GM18907 (cell line): ENCODE results near the gene CCL4L2.
"Not testable (repeated sequence)": the region's sequence is repeated elsewhere in the genome, so short reads cannot be mapped to it uniquely, and the experiment has no call there.

Experiments
- ATAC-seq: cut with Tn5 transposase; IDR thresholded peaks from one replicate; pipeline ENCODE4 v1.9.1; 2021; ENCODE audit warnings: mild to moderate bottlenecking, moderate library complexity; ENCODE audit not compliant: unreplicated experiment

Gene CCL4L2

DNA sequence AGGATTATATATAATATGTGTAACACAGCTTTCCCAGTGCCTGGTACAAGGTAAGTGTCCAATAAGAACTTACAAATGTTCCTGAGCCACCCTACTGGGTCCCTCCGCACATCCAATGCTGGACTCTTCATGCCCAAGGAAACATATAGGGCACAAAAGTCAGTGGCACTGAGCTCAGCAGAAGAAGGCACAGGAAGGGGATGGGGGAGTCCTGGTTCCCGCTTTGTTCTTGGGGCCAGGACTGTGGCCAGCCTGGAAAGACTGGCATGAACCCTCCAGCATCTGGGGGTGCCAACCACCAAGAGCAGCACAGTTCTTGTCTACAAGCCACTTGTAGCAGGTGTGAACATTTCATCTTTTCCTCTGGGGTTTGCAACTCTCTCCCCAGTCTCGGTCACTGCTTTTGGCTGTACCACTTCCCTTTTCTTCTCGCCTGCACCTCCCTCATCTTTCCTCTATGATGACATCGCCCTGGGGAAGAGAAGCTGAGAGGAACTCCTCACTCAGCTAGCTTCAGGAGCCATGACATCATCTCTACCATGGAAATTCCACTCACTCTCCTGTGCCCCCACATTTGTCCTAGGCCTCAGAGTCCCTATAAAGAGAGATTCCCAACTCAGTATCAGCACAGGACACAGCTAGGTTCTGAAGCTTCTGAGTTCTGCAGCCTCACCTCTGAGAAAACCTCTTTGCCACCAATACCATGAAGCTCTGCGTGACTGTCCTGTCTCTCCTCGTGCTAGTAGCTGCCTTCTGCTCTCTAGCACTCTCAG lies at the start of gene CCL4L2:
TSS of gene CCL4L2 (plus strand) at position 625 of the 773 bp plus-strand sequence.
- ATAC-seq, result peak; percentile 64

DNA sequence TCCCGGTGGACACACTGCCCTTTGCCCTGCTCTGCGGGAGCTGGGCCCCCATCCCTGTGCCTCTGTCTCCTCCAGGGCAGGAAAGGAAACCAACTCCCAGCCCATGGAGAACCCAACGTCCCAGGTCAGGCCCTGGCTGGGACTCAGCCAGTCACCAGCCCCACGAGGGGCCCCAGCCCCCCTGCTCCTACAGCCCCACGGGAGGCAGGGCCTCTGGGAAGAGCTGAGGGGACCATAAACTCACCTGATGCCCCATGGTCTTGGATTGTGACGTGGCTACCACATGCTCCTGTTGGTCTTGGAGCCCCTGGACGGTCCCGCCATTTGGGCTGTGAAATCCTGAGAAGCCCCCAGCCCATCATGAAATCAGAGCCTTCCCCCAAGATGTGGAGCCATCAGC lies 42.0 kb upstream of the CCL4L2 start:
- ATAC-seq, result not testable (repeated sequence)

DNA sequence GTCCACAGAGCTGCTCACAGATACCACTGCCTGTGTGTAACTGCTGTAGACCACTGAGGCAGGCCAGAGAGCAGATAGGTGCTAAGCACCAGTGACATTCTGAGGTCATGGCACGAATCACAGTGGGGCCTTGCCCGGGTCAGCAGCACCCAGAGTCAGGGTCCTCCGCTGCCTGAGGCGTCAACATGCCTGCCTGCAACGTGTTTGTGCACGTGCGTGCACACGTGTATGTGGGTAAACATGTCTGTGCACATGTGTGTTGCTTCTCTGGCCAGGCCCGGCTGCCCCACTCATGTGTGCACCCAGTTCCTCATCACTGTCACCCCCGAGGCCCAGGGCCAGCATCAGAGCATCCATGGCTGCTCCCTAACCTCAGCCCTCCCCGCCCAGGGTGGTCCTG lies 34.3 kb upstream of the CCL4L2 start, which contains the start of gene TBC1D3B:
TSS of gene TBC1D3B (minus strand) at position 101 of the 400 bp plus-strand sequence. CDS start 1,586 bp downstream, outside the sequence.
- not testable (repeated sequence) for ATAC-seq

DNA sequence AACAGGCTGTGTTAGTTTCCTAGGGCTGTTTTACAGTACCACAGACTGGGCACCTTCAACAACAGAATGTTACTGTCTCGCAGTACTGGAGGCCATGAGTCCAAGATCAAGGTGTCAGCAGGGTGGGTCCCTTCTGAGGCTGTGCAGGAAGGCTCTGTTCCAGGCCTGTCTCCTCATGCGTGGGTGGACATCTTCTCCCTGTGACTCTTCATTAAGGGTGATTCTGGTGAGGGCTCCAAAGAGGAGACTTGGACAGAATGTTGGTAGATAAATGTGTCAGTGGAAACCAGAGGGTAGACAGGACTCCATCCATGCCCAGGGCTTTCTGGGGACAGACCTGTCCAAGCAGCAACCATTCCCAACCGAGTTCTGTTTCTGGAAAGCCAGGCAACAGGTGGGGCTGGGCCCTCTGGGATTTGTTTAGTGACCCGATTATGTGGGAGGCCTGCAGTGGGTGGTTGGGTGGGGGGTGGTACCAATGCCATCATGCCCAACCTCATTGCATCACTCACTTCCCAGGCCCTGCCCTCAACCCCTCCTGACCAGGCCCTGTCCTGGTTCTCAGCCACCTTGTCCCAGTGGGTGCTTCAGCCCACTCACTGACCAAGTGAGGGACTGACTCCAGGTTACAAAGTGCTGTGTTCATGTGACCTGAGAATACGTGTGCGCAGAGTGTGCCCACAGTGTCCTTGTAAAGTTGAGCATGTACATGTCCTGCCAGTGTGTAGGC lies 29.3 kb upstream of the CCL4L2 start:
- ATAC-seq, result not testable (repeated sequence)

DNA sequence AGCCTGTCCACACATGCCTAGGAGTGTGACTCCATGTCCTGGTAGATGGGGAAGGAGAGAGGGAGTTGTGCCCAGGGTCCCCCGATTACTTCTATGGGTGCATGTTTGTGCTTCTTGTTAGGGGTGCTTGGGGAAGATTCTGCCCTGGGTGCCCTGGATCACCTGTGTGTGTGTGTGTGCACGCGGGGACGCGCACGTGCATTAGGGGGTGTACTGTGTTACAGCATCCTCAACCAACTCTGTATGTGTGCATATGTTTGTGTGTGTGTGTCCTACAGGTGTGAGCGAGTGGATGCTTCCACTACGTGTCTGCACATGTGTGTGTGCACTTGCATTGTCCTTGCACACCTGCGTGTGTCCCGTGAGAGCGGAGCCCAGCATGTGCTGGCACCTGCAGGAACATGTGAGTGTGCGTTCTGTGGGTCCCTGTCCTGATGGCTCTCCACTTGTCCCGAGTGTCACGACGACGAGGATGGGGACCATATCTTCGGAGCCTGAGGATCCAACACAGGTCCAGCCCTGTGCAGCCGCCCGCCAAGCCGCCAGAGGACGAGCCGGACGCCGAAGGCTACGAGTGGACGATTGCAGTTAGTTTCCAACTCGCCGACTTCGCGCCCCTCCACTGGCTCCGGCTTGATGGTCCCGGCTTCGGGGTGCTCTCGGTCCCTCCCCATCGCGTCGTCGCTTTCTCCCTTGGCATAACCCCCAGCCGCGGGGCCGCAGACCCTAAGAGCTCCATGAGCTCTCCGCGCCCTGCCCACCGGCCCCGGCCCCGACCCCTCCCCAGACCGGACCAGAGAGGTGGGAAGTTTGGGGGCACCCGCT lies 28.5 kb upstream of the CCL4L2 start:
- no peak for ATAC-seq

DNA sequence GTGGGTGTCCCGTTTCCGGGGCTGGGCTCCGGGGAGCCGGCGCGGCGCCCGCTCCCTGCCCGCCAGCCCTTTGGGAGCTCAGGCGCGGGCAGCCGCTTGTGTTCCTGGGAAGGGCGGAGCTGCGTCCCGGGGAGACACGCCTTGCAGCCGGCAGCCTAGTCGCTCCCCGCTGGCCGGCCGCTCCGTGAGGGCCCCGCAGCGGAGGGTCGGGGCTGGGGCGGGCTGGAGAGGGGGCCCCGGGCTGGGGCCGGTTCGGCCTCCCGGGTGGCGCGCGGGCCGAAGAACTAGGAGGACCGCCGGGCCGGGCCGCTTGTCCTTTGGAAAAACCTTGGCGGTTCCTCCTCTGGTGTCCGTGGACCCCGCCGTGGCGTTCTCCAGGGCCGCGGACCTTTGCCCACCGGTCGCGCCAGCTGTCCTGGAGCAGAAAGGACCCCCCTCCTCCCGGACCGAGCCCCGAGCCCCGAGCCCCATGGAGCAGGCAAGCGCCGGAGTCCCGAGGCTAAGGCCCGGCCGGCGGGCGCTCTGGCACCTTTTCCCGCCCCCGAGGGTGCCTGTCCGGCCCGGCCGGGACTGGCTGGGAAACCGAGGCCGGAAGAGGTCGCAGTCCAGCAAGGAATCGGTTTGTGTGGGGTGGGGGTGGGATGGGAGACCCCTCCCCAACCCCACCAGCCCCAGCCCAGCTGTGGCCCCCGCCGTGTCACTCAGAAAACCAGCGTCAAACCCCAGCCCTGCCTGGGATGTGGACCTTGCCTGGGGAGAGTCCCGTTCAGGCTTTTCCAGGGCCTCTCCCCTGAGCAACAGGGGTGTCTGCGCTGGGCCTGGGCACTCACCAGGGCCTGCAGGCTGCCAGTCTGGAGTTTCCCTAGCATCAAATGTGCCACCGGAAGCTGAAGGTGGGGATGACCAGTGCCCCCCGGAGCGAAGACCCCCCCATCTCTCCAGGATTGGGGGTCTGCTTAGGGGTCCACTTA lies 27.6 kb upstream of the CCL4L2 start:
- peak; percentile 36 for ATAC-seq

DNA sequence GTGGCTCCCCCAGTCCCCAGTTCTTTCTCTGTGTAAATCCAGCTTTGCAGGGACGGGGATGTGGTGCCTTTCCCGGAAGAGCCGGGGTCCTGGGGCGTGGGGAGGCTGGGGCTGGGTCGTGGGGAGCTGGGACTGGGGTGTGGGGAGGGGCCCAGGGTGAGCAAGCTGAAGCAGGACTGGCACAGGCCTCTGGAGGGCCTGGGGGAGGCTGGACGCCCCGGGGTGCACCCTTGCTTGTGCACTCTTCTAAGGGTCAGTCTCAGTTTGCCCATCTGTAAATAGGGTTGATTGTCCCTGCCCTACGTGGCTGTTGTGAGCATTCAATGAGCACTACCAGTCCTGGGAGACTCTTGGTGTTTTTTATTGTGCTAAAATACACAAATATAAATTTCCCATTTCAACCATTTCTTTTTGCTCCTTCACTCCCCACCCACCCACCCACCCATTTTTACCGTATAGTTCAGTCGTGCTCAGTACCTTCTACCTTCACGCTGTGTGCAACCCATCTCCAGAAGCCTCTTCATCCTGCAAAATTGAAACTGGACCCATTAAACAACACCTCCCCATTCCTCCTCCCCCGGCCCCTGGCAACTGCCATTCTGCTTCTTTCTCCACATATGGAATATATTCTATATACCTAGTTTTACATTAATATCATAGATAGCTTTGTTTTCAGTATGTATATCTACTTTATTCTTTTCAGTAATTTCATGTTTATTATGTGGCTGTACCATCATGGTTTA lies 26.7 kb upstream of the CCL4L2 start:
- no peak for ATAC-seq

DNA sequence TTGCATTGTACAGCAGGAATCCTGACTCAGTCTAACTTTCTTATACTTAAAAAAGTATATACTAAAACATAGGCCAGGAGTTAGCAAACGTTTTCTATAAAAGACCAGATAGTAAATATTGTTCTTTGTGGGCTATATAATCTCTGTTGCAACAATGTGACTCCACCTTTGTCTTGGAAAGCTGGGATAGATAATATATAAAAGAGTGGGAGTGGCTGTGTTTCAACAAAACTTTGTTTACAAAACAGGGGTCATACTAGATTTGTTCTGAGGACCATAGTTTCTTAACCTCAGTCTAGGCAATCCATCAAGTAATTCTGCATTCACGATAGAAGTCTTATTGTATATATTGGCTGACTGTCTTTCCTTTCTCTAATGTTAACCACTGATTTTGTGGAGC lies 25.4 kb upstream of the CCL4L2 start:
- ATAC-seq, result no peak

DNA sequence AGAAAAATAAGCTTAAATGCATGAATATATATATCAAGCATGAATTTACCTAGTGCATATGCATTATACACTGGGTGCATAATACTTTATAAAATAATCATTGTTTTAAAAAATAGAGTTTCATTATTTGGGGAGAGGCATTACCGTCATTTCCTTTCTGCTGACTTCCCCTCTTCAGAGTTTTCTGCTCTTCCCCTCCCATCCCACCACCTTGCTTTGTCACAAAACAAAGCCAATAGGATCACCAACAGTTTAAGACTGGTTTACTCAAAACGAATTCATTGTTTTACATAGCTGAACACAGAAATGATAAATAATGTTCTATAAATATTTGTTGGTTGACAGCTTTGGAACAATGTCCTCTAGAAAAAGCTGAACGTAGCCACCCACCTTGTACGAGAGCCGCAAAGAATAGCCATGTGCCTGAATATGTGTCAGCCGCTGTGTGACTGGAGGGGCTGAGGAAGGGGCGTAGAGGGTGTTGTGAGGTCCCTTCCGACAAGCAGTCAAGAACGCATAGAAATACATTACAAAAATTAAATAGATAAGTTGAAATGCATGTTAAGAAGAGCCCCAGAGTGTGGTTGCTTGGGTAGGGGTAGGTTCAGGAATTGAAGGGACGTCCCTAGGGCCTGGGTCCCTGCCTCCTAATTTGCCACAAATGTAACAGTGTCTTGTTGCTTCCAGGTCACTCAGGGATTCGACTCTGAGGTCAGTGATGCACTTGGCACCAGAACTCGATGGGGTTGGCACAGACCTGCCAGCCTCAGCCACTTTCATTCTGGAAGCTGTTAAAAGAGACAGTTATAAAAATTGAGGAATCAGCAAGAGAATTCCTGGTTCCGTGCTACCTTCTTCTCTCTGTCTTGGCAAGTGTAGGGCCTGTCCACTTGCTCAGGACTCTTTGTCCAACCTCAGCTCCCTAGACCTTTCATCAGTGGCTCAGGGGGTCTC lies 23.8 kb upstream of the CCL4L2 start:
- not testable (repeated sequence) for ATAC-seq

DNA sequence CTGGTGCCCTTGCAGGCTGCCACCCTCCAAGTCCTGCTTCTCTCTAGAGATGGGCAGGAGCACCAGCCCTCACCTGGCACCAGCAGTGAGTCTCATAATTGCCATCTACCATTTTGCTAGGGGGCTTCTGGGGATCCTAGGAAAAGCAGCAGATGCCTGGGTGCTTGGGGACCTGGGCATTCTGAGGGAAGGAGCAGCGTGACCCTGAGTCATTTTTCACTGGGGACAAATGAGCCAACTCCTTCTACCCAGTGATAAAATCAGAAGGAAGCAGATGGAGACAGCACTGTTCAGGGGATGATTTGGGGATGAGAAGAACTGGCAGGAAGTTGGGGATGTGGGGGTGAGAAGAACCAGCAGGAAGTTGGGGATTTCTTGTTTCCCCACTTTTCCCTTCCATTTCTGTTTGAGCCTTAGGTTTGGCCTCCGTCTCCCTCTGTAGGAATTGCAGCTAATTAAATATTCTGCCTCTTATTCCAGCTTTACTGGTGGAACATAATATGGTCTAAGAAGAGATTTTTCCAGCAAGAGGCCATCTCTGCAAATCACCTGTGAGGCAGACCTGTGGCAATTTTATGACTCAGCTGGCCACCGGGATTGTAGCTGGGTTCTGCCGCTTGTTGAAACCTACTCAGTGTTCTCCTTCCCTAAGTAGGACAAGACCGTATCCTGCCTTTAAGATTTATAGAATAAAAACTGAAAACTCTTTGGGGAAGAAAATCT lies 22.8 kb upstream of the CCL4L2 start:
- not testable (repeated sequence) for ATAC-seq

DNA sequence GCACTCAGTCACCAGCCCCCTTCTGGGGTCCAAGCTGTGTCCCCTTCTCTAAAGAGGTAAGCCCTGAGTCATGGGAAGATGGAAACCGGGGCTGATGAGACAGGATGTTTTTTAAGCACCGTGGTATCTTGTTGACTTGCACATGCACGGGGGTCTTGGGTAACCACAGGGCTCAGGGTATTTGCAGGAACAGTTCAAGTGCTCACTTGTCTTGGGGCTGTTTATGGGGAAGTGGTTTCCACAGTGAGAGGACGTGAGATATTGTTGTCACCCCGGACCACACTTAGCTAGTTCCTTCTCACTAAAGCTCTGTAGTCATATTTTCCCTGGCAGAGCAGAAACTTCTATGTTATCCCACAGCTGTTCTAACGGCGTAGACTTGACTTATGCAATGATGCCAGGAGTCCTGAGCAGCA lies 22.0 kb upstream of the CCL4L2 start:
- ATAC-seq, result peak; percentile 61

DNA sequence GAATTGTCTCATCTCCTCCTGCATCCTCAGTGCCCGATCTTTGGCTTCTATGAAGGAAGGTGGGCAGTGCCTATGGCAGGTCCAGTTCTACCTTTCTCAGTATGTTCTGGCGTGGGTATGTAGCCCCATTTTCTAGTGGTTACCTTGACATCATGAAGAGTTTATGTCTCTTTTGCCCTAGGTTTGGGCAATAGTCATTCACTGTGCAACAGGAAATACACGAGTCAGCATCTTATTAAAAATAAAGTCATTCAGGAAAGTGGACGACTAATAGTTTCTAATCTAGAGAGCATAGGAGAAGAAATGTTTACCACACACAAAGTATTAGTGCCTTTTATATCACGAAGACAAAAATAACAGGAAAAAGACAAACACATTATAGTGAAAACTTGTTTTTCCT lies 20.9 kb upstream of the CCL4L2 start:
- not testable (repeated sequence) for ATAC-seq

DNA sequence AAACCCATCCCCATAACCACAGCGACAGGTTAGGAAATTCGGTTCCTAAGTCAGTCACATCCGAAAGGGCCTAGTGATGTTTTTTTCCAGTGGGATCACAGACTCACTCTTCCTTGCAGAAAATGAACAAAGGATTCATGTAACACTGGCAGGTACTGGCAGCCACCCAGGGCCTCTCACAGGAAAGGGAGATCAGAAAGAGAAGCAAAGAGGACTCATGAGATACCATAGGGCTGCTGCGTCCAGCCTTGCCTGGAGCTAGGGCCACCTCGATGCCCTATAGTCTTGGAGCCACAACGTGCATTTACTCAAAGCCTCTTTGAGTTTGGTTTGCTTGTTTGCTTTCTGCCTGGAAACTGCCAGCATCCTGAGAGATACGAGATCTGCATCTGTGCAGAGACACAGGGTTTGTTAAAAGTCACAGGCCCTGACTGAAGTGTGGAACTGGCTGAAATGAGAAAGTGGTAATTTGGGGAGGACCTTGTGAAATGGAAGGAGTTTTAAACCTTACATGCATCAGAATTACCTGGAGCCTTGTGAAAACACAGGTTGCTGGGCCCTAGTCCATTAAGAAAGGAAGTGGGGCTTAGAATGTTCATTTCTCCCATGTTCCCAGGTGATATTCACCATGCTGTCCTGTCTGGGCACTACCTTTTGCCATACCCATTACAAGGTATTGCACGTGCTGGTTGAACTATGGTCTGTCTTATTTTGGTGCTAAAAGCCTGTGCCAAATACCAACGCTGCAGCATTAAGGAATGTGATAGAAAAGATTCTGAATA lies 20.1 kb upstream of the CCL4L2 start:
- ATAC-seq, result not testable (repeated sequence)

DNA sequence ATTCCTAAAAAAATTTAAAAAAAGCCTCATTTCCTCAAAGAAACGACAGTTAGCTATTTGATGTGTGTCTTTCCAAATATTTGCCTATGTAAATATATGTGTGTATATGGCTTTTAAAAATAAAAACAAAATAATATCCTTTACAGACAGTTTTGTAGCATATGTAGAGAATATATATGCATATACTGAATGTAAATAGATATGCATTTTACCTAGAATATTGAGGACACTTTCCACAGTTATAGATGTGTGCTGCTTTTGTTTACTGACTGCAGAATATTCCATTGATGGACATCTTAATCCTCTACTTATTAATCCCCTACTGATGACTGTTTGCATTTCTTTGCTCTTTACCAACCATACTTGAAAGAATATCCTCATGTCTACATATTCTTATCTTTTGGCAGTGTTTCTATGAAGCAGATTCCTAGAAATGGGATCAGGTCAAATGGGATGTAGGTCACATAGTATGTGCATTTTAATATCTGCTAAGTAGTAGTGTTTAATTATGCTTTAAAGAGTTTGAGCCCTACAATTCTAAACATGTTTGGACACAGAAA lies 17.6 kb upstream of the CCL4L2 start:
- ATAC-seq, result no peak

DNA sequence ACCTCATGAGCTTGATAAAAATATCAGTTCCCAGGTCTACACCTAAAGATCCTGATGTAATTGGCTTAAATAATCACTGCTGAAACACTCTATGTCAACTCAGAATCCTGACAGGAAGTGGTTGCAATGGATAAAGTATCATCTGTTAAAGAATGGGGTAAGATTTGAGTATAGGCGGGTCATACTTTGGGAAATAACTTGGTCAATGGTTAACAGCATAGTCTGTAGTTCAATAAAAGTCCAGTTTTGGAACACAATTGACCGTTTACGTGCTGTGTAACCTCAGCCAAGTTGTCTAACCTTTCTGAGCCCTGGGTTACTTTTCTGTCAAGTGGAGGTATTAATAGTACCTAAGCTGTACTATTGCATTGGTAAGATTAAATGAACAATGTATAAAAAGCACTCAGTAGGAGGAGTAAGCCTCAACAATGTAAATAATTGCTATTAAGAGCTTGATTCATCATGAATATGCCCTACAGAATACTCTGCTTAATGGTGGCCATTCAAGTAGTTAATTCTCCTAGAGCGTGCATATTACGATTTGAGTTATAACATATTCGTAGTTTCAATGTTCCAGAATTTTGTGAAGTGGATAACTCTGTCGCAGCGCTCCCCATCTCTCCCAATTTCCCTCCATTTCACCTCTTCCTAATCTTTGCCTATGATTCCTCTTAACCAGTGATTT lies 16.6 kb upstream of the CCL4L2 start:
- ATAC-seq, result not testable (repeated sequence)
